Measurements from ENCODE around the gene CHML.
A peak's percentile ranks its signal among the peaks of the same experiment; 100 is the strongest.

CHML gene

DNA sequence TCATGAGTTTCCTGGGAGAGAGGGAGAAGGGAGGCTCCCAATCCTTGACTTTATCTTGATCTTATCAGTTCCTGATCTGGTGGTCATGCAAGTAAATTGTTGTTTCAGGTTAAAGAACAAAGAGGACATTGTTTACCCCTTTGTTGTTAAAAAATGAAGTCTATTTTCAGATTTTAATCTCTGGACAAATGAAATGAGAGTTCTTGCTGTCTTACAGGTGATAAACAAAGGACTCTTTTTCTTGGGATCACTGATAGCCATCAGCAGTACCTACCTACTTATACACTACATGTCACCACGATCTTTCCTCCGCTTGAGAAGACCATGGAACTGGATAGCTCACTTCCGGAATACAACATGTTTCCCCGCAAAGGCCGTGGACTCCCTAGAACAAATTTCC is 48.4 kb downstream of the CHML start:
- no peak for DNase-seq (ENCODE audit: low read depth)
- H3K4me3 ChIP-seq (ENCODE audit: low read length): no peak overlapping the region
- TF ChIP-seq CTCF (conservative IDR thresholded peaks at IDR 0.05; ENCODE audit: low read length): no peak

DNA sequence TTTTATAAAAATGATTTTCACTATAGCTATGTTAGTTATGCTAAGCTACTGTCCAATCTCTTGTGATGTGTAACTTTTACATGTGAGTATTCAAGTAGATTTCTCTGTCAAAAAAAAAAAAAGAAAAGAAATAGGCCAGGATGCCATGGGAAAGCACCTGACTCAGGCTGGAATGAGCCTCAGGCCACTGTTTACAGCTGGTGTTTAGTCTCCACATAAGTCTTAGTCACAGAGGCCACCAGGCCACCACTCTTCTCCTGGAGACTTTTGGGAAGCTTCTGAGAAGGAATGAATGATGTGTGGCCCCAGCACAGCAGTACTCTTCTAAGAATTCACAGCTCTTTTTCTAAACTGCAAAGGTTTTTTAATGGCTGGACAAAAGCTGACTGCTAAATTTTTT is 48.9 kb downstream of the CHML start:
- TF ChIP-seq CTCF (conservative IDR thresholded peaks at IDR 0.05; ENCODE audit: low read length): no peak
- no peak overlapping the region for H3K4me3 ChIP-seq (ENCODE audit: low read length)
- DNase-seq (ENCODE audit: low read depth): peak; percentile 36

DNA sequence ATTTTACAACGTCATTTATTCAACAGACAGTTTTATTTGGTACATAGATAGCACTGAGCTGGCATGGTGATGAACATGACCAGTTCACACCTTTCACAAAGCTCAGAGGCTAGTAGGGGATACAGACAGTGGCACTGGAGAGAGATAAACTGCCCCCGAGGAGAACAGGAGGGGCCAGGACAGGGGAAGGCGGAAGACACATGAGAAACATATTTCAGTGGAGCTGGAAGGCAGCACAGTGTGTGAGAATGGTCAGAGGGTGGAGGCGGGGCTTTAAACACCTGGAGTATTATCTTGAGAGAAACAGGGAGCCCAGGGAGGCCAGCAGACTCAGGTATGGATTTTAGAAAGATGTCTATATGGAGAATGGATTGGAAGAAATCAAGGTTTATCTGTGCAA is 49.5 kb downstream of the CHML start:
- no peak for DNase-seq (ENCODE audit: low read depth)
- no peak for TF ChIP-seq CTCF (conservative IDR thresholded peaks at IDR 0.05; ENCODE audit: low read length)
- no peak overlapping the region for H3K4me3 ChIP-seq (ENCODE audit: low read length)

Measured in AG10803 (cell line).